Upper lobe of left lung (tissue), 4 donors: ENCODE measurements around the gene GPX1.

ENCODE experiments used
- POLR2AphosphoS5 ChIP-seq, 2 donors: sonication (generic); formaldehyde crosslinking; IDR thresholded peaks; one replicate each; pipeline ENCODE4 v1.5.1; 2017; ENCODE audit warnings: antibody characterized with exemption in 2 of 2
- TF ChIP-seq, protein P1 (sequence below), 6 experiments: fragments of 450-650 bp in 4 of 6; fragments of 200-600 bp in 2 of 6; sonication (generic) in 2 of 6; IDR thresholded peaks; one replicate each; pipeline ENCODE4 v1.5.1; 2016 to 2019; ENCODE audit warnings: antibody characterized with exemption in 6 of 6

DNA sequence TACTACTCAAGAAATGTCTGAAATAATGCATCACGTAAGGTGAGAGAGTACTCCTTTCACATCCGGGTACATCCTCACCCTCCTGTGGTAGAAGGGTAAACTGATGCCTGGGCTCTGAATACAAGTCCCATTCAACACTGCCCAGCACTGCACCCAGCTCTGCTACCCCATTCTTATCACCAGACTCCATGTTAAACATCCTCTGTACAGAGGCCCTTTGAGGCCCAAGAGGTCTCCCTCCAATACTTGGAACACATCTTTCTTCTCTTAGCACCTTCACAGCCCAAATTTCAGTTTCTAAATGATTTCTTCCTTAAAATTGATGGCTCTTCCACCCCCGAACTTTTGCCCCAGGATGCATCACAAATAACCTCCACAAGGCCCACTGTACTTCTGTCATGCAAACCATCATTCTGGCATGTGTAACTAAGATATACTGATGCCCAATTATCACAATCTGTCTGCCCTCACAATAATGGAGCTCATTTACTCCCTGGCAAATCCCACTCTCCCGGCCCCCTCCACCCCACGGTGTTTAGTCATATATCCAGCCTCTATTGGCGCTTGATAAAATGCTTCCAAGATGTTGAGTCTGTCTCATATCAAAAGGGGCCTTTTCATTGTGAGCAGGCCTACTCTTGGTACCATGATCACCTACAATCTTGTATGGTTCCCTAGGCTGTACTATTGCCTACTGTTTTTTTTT lies 12.6 kb upstream of the GPX1 start:
- TF ChIP-seq, protein P1, sequence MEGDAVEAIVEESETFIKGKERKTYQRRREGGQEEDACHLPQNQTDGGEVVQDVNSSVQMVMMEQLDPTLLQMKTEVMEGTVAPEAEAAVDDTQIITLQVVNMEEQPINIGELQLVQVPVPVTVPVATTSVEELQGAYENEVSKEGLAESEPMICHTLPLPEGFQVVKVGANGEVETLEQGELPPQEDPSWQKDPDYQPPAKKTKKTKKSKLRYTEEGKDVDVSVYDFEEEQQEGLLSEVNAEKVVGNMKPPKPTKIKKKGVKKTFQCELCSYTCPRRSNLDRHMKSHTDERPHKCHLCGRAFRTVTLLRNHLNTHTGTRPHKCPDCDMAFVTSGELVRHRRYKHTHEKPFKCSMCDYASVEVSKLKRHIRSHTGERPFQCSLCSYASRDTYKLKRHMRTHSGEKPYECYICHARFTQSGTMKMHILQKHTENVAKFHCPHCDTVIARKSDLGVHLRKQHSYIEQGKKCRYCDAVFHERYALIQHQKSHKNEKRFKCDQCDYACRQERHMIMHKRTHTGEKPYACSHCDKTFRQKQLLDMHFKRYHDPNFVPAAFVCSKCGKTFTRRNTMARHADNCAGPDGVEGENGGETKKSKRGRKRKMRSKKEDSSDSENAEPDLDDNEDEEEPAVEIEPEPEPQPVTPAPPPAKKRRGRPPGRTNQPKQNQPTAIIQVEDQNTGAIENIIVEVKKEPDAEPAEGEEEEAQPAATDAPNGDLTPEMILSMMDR (IDR thresholded peaks at IDR 0.05) = no peak
- no peak for TF ChIP-seq POLR2AphosphoS5 (IDR thresholded peaks at IDR 0.05)
